Astrocyte of the spinal cord (primary cell): Measurements from ENCODE around the gene HDAC10.
A peak's percentile ranks its signal among the peaks of the same experiment; 100 is the strongest.

Experiments used
- DNase-seq: peaks from one replicate; pipeline ENCODE4 v3.0.0; 2011; ENCODE audit warnings: low read depth, low spot score
- H3K4me3 ChIP-seq: 2 replicates; pipeline ENCODE4 v1.5.1; 2011; ENCODE audit warnings: low read depth, mild to moderate bottlenecking, low read length, moderate library complexity
- in situ Hi-C: cut with HindIII; loops from 2 replicates; pipeline ENCODE4 v1.10.0; 2017; ENCODE audit warnings: low sequenced_read_pairs
- TF ChIP-seq, protein P1 (sequence below): IDR thresholded peaks from 2 replicates; pipeline ENCODE4 v1.5.1; 2012; ENCODE audit warnings: low read depth, mild to moderate bottlenecking, low read length, inconsistent platforms

Gene HDAC10

DNA sequence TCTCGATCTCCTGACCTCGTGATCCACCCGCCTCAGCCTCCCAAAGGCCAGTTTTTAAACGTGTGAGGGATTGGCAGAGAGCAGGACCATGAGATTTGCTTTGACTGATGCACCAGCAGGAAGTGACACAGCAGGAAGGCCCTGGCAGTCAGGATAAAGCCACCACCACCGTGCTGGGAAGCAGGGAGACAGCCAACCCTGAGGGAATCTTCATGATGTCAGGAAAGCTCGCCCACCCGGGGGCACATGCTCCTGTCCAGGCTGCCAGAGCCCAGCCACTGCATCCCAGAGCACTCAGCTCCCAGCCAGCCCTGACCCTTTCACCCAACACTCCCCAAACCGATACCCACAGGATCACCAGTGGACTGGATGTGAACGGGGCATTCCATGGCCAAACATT is 12.3 kb downstream of the HDAC10 start:
- no peak for DNase-seq
- in situ Hi-C loops = no loop called here
- TF ChIP-seq, protein P1, sequence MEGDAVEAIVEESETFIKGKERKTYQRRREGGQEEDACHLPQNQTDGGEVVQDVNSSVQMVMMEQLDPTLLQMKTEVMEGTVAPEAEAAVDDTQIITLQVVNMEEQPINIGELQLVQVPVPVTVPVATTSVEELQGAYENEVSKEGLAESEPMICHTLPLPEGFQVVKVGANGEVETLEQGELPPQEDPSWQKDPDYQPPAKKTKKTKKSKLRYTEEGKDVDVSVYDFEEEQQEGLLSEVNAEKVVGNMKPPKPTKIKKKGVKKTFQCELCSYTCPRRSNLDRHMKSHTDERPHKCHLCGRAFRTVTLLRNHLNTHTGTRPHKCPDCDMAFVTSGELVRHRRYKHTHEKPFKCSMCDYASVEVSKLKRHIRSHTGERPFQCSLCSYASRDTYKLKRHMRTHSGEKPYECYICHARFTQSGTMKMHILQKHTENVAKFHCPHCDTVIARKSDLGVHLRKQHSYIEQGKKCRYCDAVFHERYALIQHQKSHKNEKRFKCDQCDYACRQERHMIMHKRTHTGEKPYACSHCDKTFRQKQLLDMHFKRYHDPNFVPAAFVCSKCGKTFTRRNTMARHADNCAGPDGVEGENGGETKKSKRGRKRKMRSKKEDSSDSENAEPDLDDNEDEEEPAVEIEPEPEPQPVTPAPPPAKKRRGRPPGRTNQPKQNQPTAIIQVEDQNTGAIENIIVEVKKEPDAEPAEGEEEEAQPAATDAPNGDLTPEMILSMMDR = no peak
- no peak overlapping the region for H3K4me3 ChIP-seq

DNA sequence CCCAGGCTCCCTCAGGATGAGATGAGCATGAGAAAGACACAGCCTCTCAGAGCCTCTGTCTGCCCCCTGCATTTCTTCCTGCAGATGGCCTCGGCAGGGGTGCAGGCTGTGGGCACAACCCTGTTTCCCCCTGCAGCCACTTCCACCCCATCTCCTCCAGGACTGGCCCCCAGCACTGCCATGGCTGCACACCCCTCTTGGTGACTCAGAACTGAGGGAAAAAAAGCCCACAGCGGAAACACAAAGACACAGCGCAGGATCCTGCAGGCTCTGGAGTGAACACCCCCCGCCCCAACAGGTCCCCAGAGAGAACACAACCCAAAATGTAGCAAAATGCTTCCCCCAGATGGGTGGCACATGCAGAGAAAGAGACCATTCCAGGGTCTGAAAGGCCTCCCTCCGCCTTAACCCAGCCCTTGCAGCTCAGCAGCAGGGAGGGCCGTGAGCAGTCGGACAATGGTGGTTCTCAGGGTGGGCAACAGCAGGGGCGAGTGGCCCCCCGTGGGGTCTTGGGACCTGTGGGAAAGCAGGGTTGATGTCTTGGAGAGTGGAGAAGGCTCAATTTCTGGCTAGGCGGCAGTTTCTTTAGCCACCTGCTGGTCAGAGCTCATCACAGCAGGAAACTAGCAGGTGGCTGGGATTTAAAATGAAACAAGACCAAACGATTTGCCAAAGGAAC is 14.2 kb downstream of the HDAC10 start:
- H3K4me3 ChIP-seq = no peak overlapping the region
- DNase-seq = peak; percentile 27
- in situ Hi-C loops = no loop called here
- TF ChIP-seq, protein P1 = peak; percentile 57

DNA sequence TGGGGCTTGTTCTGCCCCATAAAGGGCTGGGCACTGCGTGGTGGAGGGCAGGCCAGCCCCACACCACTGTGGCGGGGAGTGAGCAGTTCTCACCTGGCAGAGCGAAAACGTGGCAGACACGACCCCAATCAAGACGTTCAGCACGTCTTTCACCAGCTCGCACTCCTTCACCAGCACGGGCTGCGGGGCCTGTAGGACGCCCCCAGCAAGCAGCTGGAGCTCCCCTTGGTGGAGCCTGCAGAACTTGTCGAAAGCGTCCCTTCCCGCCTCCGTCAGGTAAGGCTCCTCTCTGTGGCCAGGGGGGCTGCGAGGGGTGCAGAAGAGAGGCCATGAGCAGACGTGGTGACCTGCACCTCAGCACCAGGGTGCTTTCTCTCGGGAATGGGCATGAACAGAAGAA is 17.8 kb downstream of the HDAC10 start:
- TF ChIP-seq, protein P1 = no peak
- no peak for DNase-seq
- in situ Hi-C loops = no loop called here
- no peak overlapping the region for H3K4me3 ChIP-seq

DNA sequence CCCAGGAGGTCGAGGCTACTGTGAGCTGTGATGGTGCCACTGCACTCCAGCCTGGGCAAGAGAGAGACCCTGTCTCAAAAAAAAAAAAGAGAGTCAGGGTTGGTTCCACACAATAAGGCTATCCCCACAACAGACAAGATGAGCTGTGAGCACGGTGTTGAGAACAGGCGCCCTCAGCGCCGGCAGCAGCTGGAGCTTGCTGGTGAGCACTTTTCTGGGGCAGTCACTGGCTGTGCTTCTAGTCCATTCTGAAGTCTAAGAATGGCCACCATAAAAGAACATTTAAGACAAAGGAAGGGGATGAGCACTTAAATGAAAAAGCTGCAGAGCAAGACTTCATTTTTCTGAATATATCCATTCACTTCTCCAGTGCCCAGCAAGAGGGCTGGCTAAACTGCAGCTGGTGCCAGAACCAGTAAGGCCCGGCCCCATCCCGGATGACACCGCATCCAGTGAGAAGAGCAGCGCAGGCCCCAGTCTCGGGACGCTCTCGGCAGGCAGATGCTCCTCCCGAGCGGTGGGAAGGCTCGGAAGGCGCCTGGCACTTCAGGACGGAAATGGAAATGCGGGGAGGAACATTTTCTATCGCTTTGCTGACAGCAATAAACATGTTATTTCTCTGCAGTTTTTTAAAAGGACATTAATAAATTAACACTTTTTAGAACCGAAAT is 18.4 kb downstream of the HDAC10 start:
- TF ChIP-seq, protein P1 = no peak
- in situ Hi-C loops = no loop called here
- no peak for DNase-seq
- H3K4me3 ChIP-seq = no peak overlapping the region

DNA sequence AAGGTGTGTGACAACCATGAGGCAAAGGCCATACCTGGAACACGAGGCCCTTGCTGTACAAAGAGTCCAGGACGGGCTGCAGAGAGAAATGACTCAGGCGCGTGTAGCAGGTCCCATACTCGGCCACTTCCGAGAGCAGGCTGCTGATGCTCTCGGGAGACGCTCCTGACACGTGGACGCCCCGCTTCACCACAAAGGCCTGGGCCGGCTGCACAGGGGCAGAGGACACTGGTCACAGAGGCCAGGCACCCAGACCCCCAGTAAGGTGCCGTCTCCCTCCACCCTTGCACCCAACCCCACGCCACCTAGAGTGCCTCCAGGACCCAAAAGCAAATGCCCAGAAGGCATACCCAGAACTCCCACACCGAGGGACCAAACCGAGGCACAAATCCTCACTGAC is 21.7 kb downstream of the HDAC10 start:
- no peak overlapping the region for H3K4me3 ChIP-seq
- DNase-seq = no peak
- TF ChIP-seq, protein P1 = no peak
- in situ Hi-C loops = no loop called here

DNA sequence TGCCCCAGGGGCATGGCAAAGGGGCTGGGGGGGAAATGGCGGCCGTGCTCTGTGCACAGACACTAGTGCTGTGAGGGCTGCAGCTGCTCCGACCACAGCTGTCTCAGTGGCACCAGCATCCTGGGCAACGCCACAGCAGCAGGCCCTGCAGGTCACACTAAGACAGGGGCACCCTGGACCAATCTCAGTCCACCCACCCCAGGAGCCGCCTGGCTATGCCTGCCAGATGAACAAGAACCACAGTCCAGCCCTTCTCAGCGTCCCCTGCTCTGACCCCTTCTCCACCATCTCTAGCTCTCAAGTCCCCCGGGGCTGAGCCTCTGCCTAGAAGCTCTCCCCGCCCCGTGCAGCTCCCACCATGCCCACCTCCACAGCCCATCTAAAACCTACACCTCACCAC is 22.7 kb downstream of the HDAC10 start:
- TF ChIP-seq, protein P1 = no peak
- no peak for DNase-seq
- H3K4me3 ChIP-seq = no peak overlapping the region
- in situ Hi-C loops = no loop called here
